ENCODE measurements around the gene RIC8B.

The RIC8B gene

GRCh38 chr12:106815741-106816140 lies 41.3 kb downstream of the RIC8B start:
- Histone ChIP-seq H3F3A (ENCODE audit: low read depth) (no peaks in the 10 kb centered on the region), H3K9me3 (ENCODE audit: insufficient read depth, low read depth, low read length) (no peaks in the 10 kb centered on the region), H3K4me1 (ENCODE audit: insufficient read depth, low read length, poor library complexity, severe bottlenecking) (no peaks in the 10 kb centered on the region), H3K4me2 (ENCODE audit: low read depth, low read length, poor library complexity, severe bottlenecking) (no peak overlapping the region), H3K4me3 (ENCODE audit: low read length, poor library complexity, severe bottlenecking) (no peak overlapping the region), H3K79me2 (ENCODE audit: insufficient read depth, low read length) (no peaks in the 10 kb centered on the region), H3K9ac (ENCODE audit: low read depth, low read length, poor library complexity, severe bottlenecking) (no peak overlapping the region), H3K9me2 (replicated peaks; ENCODE audit: low read depth, low read length) (no peaks in the 10 kb centered on the region), H2AFZ (ENCODE audit: low read length) (no peak overlapping the region), H4K20me1 (ENCODE audit: insufficient read depth, low read length, poor library complexity, severe bottlenecking) (no peaks in the 10 kb centered on the region), H3K27me3 (ENCODE audit: insufficient read depth, low read length, poor library complexity, severe bottlenecking) (no peaks in the 10 kb centered on the region), H3K36me3 (ENCODE audit: insufficient read depth, low read length) (peaks cover 26% of the 10 kb centered on the region; the same call in 1 of the 2 replicates)
- TF ChIP-seq EZH2phosphoT487 (IDR thresholded peaks at IDR 0.05; ENCODE audit: borderline replicate concordance) = no peak
- no peak for TF ChIP-seq CTCF (conservative IDR thresholded peaks at IDR 0.05; ENCODE audit: low read length)

GRCh38 chr12:106816231-106816630 lies 41.7 kb downstream of the RIC8B start:
- H3K9ac ChIP-seq (ENCODE audit: low read depth, low read length, poor library complexity, severe bottlenecking) = no peak overlapping the region
- H3K4me3 ChIP-seq (ENCODE audit: low read length, poor library complexity, severe bottlenecking) = no peak overlapping the region
- H2AFZ ChIP-seq (ENCODE audit: low read length) = no peak overlapping the region
- TF ChIP-seq CTCF (conservative IDR thresholded peaks at IDR 0.05; ENCODE audit: low read length) (no peak), EZH2phosphoT487 (IDR thresholded peaks at IDR 0.05; ENCODE audit: borderline replicate concordance) (no peak)
- H3K9me3 ChIP-seq (ENCODE audit: insufficient read depth, low read depth, low read length) = no peaks in the 10 kb centered on the region
- no peak overlapping the region for H3K4me2 ChIP-seq (ENCODE audit: low read depth, low read length, poor library complexity, severe bottlenecking)
- H3K36me3 ChIP-seq (ENCODE audit: insufficient read depth, low read length) = peaks cover 26% of the 10 kb centered on the region; the same call in 1 of the 2 replicates
- H3K4me1 ChIP-seq (ENCODE audit: insufficient read depth, low read length, poor library complexity, severe bottlenecking) = no peaks in the 10 kb centered on the region
- H3F3A ChIP-seq (ENCODE audit: low read depth) = no peaks in the 10 kb centered on the region
- no peaks in the 10 kb centered on the region for H3K79me2 ChIP-seq (ENCODE audit: insufficient read depth, low read length)
- H3K27me3 ChIP-seq (ENCODE audit: insufficient read depth, low read length, poor library complexity, severe bottlenecking) = no peaks in the 10 kb centered on the region
- H3K9me2 ChIP-seq (replicated peaks; ENCODE audit: low read depth, low read length) = no peaks in the 10 kb centered on the region
- H4K20me1 ChIP-seq (ENCODE audit: insufficient read depth, low read length, poor library complexity, severe bottlenecking) = no peaks in the 10 kb centered on the region

- TF ChIP-seq EZH2phosphoT487 (IDR thresholded peaks at IDR 0.05; ENCODE audit: borderline replicate concordance) (no peak), CTCF (conservative IDR thresholded peaks at IDR 0.05; ENCODE audit: low read length) (no peak)
- Histone ChIP-seq H3K4me1 (ENCODE audit: insufficient read depth, low read length, poor library complexity, severe bottlenecking) (no peaks in the 10 kb centered on the region), H2AFZ (ENCODE audit: low read length) (no peak overlapping the region), H3K9me3 (ENCODE audit: insufficient read depth, low read depth, low read length) (no peaks in the 10 kb centered on the region), H3K4me2 (ENCODE audit: low read depth, low read length, poor library complexity, severe bottlenecking) (no peak overlapping the region), H3F3A (ENCODE audit: low read depth) (no peaks in the 10 kb centered on the region), H4K20me1 (ENCODE audit: insufficient read depth, low read length, poor library complexity, severe bottlenecking) (no peaks in the 10 kb centered on the region), H3K27me3 (ENCODE audit: insufficient read depth, low read length, poor library complexity, severe bottlenecking) (no peaks in the 10 kb centered on the region), H3K9me2 (replicated peaks; ENCODE audit: low read depth, low read length) (no peaks in the 10 kb centered on the region), H3K9ac (ENCODE audit: low read depth, low read length, poor library complexity, severe bottlenecking) (no peak overlapping the region), H3K4me3 (ENCODE audit: low read length, poor library complexity, severe bottlenecking) (no peak overlapping the region), H3K79me2 (ENCODE audit: insufficient read depth, low read length) (no peaks in the 10 kb centered on the region), H3K36me3 (ENCODE audit: insufficient read depth, low read length) (peaks cover 21% of the 10 kb centered on the region; the same call in 1 of the 2 replicates)
These were observed 45.5 kb downstream of the RIC8B start for GRCh38 chr12:106819991-106820390.
